Prostate gland (tissue), 2 donors: ENCODE data around the gene NEK6.
"Not testable (repeated sequence)": the region's sequence is repeated elsewhere in the genome, so short reads cannot be mapped to it uniquely, and the experiment has no call there.

Experiments used
- POLR2A ChIP-seq: fragments of 450-650 bp; IDR thresholded peaks from one replicate; pipeline ENCODE4 v1.6.1; 2016; ENCODE audit warnings: antibody characterized with exemption, mild to moderate bottlenecking
- TF ChIP-seq, protein P1 (sequence below), 4 experiments: fragments of 200-600 bp in 2 of 4; fragments of 450-650 bp in 2 of 4; sonication (generic) in 2 of 4; IDR thresholded peaks; 1 replicate in 3 of 4; 2 replicates in 1 of 4; pipeline ENCODE4 v1.5.1; 2016 to 2019; ENCODE audit warnings: antibody characterized with exemption in 4 of 4, mild to moderate bottlenecking in 2 of 4, moderate library complexity in 2 of 4

DNA sequence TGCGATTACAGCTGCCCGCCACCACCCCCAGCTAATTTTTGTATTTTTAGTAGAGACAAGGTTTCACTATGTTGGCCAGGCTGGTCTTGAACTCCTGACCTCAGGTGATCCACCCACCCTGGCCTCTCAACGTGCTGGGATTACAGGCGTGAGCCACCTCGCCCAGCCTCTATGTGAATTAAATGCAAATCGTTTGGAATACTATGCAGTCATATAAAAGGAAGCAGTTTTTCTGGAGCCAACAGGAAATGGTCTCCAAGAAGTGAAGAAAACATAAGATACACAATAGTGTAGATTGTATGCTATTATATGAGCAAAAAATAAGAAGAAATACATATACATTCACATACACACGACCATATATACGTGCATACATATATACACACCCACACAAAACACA lies 4.9 kb upstream of the NEK6 start:
- not testable (repeated sequence) for TF ChIP-seq POLR2A
- TF ChIP-seq, protein P1, sequence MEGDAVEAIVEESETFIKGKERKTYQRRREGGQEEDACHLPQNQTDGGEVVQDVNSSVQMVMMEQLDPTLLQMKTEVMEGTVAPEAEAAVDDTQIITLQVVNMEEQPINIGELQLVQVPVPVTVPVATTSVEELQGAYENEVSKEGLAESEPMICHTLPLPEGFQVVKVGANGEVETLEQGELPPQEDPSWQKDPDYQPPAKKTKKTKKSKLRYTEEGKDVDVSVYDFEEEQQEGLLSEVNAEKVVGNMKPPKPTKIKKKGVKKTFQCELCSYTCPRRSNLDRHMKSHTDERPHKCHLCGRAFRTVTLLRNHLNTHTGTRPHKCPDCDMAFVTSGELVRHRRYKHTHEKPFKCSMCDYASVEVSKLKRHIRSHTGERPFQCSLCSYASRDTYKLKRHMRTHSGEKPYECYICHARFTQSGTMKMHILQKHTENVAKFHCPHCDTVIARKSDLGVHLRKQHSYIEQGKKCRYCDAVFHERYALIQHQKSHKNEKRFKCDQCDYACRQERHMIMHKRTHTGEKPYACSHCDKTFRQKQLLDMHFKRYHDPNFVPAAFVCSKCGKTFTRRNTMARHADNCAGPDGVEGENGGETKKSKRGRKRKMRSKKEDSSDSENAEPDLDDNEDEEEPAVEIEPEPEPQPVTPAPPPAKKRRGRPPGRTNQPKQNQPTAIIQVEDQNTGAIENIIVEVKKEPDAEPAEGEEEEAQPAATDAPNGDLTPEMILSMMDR (IDR thresholded peaks at IDR 0.05), result not testable (repeated sequence)
